NCI-H1048 (cell line): Measurements from ENCODE around the gene BCO2.
"Not testable (repeated sequence)": the region's sequence is repeated elsewhere in the genome, so short reads cannot be mapped to it uniquely, and the experiment has no call there.

Experiments used
- DNase-seq: peaks from one replicate; lab custom pipeline; 2025; lab: John Stamatoyannopoulos, UW

Gene BCO2

GRCh38 chr11:112167145-112167544 is 8.2 kb upstream of the BCO2 start, which contains the start of gene TEX12:
Gene TEX12 (plus strand): TSS chr11:112167372. CDS start chr11:112169269, 1,897 bp downstream.
- no peak for DNase-seq

DNA sequence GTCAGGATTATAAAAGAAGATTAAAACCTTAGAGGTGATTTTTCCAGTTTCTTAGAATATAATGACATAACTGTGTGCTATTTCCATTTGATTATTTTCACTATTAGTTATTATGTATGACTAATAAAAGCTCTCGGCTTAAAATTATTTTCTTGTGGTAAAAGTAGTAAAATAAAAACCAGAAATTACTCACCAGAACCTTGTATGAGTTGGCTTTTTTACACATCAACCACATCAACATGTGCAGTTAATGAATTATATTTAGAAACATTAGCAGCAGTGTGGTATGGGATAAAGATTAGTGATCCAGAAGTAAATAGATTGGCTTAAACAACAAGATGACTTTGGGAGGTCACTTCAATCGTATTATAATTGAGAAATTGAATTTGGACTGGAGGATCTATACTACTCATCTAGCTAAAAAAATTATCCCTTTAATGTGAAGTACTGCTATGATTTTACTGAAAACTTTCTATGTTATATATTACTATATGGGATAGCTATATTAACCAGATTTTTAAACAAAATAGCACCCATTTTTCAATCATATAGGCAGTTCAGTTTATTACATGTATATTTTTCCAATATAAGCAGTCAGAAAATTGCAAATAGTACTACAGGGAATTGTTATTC is 2.8 kb upstream of the BCO2 start:
- DNase-seq = no peak

DNA sequence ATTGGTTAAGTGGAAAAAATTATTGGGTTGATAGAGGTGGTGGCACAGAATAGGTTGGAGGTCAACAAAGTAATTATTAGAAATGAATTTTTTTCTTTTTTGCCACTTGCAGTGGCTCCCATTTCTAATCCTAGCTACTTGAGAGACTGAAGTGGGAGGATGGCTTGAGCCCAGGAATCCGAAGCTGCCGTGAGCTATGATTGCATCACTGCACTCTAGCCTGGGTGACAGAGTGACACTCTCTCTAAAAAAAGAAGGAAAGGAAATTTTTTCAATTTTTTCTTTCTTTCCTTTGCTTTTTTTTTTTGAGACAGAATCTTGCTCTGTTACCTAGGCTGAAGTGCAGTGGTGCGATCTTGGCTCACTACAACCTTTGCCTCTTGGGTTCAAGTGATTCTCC is 2.2 kb upstream of the BCO2 start:
- no peak for DNase-seq

DNA sequence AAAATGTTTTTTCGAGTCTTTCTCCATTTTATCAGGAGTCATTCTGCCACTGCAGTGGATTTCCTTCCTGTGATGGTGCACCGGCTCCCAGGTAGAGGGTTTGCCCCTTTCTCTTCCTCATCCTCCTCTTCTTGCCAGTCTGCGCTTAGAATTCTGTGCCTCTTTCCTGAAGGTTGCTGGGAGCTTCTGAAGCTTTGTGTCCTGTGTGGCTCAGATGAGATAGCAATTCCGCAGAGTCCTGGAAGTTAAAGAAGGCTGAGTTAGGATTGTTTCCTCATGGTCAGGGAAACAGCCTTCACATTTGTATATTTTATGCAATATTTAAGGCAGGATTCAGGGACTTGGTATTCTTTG is 264 bp downstream of the BCO2 start:
- no peak for DNase-seq

- no peak for DNase-seq
Measured at GRCh38 chr11:112176077-112176476, 765 bp downstream of the BCO2 start.

DNA sequence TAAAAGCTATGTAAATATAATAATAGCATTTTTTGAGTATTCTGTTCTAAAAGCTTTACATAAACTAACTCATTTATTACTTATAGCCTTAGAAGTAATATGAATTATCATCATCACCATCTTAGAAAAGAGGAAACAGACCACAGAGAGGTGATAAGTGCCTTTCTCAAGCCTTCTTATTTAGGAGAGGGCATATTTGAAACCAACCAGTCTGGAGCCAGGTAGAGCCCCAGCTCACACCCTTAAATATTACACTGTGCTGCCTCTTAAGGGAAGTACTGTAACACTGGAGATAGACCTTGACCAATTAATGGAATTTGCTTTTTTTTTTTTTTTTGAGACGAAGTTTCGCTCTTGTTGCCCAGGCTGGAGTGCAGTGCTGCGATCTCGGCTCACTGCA is 2.3 kb downstream of the BCO2 start:
- DNase-seq = no peak

DNA sequence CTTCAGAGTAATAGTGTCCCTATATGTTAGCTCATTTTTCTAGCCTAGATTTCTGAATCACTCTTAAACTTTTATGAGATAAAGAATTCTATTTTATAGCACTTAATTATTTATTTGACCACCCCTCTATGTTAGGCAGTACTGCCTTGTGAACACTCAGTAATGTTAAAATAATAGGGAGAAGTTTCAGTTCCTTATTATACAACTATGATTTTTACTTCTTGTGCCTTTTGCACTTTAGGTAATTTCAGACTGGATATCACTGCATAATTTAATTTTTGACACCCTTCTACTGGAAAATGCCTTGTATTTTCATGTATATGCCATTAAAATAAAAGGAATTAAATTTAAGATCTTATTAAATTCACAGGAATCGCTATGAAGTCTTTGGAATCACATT is 3.1 kb downstream of the BCO2 start:
- DNase-seq = no peak

GRCh38 chr11:112178936-112179335 is 3.6 kb downstream of the BCO2 start:
- no peak for DNase-seq

DNA sequence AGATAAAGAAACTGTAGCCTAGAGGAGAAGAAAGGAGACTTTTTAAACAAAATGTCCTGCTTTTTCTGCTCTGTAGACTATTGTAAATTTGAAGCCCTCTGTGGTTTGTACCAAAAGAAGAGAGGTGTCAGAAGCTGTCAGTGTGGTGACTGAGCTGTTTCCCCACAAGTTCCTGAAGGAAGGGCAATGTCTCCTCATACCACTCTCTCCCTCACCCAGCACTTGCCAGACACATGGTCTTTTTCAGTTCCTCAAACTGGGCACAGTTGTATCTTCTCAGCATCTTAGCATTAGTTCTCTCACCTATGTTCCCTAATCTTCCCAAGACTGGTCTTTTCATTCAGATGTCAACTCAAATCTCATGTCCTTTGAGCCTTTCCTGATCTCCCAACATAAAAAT is 4.3 kb downstream of the BCO2 start:
- DNase-seq = no peak

DNA sequence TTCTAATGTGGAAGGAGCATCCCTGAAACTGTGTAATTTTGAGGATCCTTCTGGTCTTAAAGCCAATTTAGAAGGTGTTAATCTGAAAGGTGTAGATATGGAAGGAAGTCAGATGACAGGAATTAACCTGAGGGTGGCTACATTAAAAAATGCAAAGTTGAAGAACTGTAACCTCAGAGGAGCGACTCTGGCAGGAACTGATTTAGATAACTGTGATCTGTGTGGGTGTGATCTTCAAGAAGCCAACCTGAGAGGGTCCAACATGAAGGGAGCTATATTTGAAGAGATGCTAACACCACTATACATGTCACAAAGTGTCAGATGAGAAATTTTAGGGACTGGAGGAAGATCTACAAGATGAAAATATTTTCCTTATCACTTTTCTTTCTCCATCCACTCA is 7.6 kb downstream of the BCO2 start:
- DNase-seq = no peak

- DNase-seq = no peak
Measured at GRCh38 chr11:112185883-112186282, 10.6 kb downstream of the BCO2 start.

DNA sequence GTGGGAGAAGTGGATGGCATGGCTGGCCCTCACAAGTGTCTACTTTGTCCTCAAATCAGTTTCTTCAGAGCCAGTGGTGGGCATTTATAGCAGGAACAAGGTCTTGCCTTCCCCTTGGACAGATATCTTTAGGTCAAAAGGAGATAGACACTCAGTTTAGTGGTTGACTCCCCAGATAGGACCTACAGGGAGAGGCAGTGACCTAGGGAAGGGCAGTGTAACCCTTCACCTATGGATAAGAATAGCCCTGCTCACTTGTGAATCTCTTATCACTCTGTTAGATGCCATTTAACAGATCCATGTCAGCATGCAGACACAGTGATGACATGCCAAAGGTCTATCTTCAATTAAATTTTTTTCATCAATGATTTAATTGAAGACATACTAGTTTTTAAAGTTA is 11.0 kb downstream of the BCO2 start:
- DNase-seq = no peak

DNA sequence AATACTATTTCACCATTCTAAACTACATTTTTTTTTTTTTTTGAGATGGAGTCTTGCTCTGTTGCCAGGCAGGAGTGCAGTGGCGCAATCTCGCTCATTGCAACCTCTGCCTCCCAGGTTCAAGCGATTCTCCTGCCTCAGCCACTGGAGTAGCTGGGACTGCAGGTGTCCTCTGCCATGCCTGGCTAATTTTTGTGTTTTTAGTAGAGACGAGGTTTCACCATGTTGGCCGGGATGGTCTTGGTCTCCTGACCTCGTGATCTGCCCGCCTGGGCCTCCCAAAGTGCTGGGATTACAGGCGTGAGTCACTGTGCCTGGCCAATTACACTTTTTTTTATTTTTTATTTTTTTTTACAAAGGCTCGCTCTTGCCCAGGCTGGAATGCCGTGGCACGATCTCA is 19.8 kb downstream of the BCO2 start:
- not testable (repeated sequence) for DNase-seq

GRCh38 chr11:112195951-112196351 is 20.6 kb downstream of the BCO2 start:
- no peak for DNase-seq

- no peak for DNase-seq
Measured at GRCh38 chr11:112196519-112197087, 21.3 kb downstream of the BCO2 start.

DNA sequence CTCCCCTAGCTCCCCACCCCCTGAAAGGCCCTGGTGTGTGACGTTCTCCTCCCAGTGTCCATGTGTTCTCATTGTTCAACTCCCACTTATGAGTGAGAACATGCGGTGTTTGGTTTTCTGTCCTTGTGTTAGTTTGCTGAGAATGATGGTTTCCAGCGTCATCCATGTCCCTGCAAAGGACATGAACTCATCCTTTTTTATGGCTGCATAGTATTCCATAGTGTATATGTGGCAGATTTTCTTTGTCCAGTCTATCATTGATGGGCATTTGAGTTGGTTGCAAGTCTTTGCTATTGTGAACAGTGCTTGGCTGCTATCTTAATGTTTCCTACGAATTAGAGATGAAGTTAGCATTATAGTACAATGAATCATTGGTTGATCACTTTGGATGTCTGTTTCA is 23.8 kb downstream of the BCO2 start:
- not testable (repeated sequence) for DNase-seq

- no peak for DNase-seq
Measured at GRCh38 chr11:112200252-112200651, 24.9 kb downstream of the BCO2 start.

- no peak for DNase-seq
Measured at GRCh38 chr11:112206071-112206470, 30.8 kb downstream of the BCO2 start.

DNA sequence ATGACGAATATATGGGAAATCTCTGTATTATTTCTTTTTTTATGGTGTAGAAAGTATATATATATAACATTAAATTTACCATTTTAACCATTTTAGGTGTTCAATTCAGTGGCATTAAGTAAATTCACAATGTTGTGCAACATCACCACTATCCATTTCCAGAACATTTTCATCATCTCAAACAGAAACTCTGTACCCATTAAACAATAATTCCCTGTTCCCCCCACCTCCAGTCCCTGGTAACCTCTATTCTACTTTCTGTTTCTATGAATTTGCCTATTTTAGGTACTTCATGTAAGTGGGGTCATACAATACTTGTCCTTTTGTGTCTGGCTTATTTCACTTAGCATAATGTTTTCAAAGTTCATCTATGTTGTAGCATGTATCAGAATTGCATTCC is 35.6 kb downstream of the BCO2 start:
- no peak for DNase-seq

DNA sequence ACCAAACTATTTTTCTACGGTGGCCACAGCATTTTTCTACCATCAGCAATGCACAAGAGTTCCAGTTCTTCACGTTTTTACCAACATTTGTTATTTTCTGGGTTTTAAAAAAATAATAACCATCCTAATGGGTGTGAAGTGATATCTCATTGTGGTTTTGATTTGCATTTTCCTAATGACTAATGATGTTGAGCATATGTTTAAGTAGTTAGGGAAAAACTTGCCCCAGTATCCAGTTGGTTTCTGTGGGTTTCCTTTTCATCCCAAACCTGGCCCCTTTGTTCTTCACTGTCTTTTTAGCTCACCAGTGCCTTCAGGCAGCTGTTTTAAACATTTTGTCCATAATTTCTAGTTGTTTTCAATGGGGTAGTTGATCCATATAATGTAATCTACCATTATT is 36.2 kb downstream of the BCO2 start:
- no peak for DNase-seq

GRCh38 chr11:112212290-112212689 is 37.0 kb downstream of the BCO2 start:
- no peak for DNase-seq

DNA sequence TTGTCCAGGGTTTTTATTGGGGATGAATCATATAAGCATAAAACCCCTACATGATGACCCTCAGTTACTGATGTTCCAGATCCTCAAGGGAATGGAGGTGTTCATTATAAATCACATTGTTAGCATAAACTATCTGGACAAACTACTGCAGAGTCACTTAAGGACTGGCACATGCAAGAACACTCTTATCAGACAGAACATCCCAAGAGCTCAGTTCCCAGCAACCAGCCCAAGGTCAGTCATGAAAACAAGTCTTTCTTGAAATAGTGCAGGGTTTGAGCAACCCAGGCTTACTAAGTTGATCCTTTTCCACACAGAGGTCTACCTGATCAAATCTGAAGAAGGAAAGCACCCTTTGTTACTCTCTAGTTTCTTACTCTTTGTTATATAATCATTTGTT is 37.4 kb downstream of the BCO2 start:
- no peak for DNase-seq

DNA sequence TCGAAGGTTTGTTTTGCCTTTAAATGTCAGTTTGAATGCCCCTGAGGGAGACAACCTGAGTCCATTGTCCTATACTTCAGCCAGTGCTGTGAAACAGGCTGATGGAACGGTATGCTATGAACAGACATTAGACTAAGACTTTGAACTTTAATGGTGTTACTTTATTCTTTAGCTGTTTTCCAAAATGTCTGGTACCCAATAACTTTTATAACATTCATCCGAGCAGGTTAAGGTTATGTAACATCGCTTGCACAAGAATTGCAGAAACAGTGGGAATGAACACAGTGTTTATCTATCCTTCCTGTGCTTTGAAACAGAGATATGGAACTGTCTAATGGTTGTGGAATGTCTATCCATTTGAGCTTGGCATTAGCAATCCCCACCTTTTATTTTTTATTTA is 38.4 kb downstream of the BCO2 start:
- DNase-seq = no peak

GRCh38 chr11:112215621-112216020 is 40.3 kb downstream of the BCO2 start:
- no peak for DNase-seq
